DMS79 treated with DMSO at 0.1 percent for 48 hours (cell line): ENCODE measurements around the gene USP40.

Source experiments
- DNase-seq: peaks from one replicate; lab custom pipeline; 2025; lab: John Stamatoyannopoulos, UW

Gene USP40

DNA sequence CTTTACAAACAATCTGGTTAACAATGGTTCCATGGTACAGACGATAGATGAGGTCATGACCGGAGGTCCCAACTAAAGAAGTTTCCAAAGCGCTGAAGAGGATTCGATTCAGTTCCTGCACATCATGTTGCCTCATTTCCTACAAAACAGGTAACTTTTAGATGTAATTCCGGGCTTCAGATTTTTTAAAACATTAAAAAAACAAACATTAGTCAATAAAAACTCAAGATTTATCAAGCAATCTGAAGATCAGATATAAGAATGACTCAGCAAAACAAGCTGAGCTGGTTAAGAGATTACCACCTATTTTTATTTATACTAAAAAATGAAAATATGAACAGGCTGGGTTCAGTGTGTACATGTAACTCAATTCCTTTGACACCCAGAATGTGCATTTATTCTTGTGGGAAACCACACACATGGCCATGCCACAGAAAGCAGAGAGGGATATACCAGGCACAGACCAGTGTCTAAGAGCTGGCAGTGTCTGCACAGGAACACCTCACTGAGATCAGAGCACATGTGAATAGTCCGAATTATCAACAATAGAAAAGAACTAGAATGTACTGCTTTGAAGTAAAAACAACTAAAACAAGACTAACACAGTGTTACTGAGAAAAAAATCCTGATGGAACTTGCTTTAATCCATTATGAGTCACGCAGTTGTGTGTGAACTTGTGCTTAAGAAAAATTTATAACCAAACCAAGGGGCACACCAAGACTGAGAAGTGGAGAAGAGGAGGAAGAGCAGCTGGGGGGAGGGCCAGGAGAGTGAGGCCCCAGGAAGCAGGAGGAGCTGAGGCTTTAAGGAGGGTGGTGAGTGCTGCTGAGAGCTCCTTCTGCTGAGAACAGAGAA is 9.5 kb downstream of the USP40 start:
- DNase-seq, result no peak

DNA sequence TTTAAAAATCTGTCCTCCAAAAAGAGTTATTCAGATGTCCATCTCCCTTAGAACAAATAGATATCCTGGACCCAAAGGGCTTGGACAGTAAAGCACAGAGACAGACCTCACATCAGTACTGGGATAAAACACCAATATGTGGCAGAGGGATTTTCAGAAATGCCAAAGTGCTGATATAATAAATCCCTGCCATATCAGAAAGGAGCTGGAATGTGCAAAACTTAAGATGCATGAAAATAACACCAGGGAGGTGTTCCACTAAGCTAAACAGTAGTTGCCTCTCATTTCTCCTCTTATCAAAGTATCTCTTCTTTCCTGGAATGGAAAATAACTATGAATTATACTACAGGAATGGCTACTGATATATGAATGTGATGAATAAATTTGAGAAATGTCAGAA is 13.2 kb downstream of the USP40 start:
- DNase-seq, result no peak

DNA sequence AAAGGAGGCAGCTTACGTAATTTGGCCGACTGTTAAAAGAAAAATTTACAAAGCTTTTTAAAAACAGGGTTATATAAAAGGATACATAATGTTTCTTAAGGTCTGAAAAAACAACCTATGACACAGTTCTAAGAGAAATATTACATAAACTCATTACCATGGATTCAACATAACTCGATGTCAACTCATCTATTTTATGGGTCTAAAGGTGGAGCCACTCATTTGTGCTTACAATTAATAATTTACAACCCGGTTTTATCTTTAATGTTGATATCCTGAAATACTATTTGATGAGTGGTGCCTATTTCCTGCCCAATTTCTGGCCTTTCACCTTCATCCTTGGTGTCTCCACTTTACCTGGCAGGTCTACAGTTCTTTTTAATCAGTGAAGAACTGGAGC is 15.1 kb downstream of the USP40 start:
- no peak for DNase-seq

DNA sequence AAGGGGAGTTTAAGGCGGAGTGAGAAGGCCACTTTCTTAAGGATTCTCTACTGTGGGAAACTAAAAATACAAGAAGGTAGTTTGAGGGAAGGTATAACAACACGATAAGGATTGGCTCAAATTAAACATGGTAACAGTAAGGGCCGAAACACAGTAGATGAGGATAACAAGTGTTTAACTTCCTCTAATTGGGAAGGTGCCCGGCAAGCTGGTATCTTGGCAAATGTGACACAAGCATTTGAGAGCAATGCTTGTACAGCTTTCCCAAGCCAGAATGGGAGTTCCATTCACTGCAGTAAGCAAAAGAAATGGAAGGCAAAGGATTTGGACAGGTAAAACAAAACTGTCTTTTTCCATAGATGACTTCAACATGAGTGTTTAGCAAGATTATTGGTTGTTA is 19.8 kb downstream of the USP40 start:
- no peak for DNase-seq

DNA sequence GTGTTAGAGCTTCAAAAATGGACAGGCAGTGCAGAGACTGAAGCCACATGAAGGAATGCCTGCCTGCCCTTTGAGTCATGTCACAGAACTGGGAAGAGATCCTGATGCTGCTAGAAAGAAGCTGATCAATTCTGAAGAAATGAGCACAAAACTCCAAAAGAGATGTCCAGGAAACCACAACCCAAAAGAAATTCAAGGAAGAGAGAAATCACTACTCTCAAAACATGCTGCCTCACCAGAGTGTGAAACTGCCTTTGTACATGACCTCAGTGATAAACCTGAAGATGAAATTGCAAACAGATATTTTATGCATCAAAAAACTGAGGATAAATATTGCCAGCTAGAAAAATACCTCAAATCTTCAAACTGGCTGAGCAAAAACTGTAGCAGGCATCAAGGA is 20.5 kb downstream of the USP40 start:
- DNase-seq, result no peak

DNA sequence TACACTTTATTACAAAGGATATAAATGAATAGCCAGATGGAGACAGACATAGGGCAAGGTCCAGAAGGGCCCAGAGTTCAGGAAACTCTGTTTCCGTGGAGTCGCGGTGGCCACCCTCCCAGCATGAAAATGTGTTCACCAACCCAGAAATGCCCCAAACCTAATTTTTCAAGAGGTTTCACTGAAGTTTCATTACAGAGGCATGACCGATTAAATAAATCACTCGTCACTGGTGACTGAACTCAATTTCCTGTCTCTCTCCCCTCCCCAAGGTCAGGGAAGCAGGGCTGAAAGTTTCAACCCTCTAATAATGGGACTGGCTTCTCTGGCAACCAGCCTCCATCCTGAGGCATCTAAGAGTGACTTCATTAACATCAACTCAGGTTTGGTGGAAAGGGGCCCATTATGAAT is 22.4 kb downstream of the USP40 start:
- no peak for DNase-seq

DNA sequence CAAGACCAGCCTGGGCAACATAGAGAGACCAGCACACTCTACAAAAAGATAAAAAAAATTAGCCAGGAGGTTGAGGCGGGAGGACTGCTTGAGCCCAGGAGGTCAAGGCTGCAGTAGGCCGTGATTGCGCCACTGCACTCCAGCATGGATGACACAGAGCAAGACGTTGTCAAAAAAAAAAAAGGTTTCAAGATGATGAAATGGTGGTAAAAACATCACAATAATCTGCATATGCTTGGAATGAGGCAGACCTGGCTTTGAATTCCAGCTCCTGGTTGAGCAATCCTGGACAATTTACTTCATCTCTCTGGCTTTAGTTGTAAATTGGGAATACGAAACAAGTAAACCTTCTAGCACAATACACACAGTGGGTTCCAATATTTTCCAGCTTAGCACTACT is 24.1 kb downstream of the USP40 start:
- DNase-seq, result no peak

DNA sequence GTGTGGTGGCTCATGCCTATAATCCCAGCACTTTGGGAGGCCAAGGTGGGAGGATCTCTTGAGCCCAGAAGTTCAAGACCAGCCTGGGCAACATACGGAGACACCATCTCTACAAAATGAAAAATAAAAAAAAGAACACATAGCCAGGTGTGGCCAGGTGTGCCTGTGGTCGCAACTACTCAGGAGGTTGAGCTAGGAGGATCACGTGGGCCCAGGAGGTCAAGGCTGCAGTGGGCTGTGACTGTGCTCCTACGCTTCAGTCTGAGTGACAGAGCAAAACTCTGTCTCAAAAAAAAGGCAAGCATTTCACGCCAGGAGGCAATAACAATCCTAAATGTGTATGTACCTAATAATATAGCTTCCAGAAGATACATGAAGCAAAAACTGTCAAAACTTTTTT is 27.8 kb downstream of the USP40 start:
- DNase-seq, result no peak

DNA sequence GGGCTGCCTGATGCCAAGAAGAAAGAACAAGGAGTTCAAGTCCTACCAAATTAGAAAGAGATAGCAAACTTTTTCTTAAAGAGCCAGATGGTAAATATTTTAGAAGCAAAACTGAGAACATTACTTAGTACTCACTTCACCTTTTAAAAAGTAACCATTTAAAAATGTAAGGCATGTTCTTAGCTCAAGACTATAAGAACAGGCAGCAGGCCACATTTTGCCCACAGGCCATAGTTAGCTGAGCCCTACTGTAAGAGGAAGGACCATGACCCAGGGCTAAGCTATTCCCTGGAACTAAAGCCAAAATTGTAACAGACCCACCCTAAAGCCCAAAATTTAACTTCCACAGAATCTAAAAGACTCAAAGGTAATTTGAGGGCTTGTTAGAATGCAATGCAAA is 31.3 kb downstream of the USP40 start:
- DNase-seq, result no peak

DNA sequence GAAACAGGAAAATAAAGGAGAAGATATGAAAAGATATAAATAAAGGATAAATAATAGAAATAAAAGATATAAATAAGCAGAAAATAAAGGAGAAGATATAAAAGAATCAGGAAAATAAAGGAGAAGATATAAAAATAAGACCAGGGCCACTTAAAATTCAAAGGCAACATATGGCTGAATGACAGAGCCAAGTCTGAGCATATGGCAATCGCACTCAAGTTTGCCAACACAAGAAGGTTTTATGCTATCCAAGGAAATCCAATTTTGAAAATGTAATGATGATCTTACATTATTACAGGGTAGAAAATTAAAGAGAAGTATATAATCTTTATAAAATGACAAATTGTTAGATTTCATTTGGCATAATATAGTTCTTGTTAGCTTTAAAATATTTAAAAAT is 33.6 kb downstream of the USP40 start:
- DNase-seq, result no peak

DNA sequence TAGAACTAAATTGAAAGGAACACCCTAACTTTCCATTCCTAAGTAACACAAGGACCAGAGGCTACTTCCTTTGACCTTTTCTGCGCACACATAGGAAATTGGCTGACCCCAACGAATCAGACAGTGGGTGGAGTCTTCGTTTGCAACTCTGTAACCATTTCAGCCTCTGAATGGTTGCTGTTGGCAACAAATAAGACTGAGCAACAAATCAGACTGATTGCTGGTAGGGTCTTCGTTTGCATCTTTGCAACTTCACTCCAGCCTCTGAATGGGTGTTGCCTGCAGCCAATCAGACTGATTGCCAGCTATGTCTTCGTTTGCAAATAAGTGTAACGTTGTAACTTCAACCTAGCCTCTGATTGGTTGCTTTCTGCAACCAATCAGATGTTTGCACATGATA is 34.6 kb downstream of the USP40 start:
- DNase-seq, result no peak

DNA sequence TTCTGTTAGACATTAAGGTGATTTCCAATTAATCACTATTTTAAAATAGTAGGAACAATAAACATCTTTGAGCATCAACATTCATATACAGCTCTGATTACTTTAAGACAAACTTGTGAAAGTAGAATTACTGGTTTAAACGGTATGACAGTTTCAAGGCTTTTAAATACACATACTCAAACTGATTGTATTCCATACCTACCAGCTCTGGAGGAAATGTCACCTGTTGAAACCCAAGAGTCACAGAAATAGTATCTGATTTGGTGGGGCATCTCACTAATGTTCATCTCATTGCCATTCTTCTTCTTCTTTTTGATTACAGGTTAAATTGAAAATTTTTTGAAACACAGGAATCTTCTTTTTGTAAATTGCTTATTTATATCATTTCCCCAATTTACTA is 36.2 kb downstream of the USP40 start:
- DNase-seq, result no peak

DNA sequence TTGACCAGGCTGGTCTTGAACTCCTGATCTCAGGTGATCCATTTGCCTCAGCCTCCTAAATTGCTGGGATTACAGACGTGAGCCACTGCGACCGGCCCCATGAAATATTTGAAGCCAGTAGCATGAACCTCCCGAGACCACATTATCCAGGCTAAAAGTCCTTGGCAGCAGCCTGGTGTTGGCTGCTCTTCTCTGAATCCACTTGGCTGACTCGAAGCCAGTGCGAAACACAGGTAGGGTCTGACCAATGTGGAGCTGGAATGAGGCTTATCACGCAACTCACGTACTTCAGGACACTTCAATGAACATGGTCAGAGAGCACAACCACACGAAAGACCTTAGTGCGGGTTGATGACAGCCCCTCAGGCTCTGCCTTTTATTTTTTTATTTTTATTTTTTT is 38.4 kb downstream of the USP40 start:
- DNase-seq, result no peak

DNA sequence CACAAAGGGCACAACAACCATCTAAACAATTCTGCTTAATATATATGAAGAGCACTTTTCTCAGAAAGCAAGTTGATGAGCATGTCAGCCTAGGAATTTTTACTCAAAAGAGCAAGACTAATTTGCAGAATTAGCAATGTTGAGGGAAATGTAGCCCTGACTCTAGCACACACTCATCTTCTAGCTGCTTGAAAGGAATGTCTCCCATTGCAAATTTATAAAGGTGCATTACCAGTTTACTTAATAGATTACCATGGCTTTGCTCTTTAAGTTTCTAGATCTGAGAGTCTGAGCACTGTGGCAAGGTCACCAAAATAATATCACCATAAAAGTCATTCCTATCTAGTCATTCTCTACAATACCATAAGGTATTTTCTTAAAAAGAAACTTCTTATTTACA is 40.8 kb downstream of the USP40 start:
- DNase-seq, result no peak

DNA sequence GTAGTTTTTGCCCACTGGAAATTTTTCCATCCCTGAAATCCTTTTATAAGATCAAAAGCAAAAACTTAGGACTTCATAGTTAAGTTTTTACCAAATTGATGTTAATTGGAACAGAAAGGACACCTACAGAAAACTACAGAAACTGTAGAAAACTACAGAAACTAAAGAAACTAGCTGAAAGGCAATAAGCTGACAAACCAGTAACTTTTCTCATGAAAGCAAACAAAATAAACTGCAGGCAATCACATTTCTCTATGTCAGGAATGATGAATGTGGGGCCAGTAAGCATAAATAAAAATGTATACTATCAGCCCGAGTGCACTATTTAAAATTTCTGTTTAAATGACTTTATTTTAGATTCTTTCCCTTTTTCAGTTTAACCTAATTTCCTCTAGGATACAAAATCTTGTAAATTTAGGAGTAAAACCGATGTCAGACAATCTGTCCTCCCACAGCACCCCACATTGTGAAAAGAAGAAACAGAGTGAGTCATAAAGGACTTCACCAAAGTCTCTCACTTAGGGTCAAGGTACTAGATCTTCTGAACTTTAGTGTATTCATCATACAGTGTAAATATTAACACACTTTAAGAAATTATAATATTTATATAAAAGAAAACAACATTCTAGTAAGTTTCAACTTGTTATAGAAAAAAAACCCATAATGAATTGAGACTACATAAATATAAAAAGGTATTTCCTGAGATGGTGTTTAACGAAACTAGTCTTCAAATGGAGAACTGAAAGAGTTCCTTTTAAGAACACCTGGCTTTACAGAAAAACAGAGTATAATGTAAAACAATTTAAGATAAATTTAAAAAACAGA is 46.6 kb downstream of the USP40 start:
- DNase-seq, result no peak

DNA sequence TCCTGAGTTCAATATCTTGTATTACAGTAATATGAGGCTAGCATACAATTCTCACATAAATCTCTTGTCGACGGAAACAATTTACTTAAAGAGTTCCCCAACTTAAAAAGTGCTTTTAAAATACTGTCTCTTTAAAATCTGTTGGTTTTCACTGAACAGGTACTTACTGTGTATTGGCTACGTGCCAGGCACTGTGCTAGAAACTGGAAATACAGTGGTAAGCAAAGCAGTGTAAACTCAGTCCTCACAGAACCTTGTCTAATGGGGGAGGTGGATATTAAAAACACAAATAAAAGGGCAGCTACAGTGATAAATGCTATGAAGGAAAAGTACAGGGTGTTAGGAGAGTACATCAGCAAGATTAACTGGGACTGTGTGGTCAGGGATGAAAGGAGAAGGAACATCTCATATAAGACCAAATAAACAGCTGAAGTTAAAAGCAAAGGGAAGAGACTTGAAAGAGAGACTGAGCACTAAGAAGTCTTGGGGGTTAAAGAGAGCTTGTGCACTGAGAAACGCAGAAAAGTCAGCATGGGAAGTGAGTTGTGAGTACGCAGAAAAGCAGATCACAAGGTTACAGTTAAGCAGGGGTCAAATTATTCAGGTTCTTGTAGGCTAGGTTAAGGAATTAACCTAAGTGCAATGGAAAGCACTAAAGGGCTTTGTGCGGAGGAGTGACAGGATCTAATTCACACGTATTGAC is 52.5 kb downstream of the USP40 start:
- no peak for DNase-seq

DNA sequence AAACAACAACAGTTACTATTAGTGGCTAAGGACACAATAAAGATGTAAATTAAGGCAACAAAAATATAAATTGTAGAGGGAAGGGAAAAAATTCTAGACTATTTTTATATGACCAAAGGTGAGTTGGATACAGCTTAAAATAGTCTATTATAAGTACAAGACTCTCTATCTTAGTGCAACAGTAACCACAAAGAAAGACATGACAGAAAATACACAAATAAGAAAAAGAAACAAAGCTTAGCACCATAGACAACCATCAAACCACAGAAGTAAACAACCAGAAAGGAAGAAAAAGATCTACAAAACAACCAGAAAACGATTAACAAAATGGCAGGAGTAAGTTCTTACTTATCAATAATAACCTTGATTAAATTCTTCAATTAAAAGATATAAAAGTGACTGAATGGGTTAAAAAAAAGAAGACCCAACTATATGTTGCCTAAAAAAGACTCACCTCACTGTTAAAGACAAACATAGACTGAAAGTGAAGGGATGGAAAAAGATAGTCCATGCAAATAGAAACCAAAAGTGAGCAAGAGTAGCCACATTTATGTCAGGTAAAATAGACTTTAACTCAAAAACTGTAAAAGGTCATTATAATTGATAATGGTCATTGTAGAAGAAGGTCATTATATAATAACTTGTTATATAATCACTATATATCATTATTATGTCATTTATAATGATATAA is 62.5 kb downstream of the USP40 start:
- no peak for DNase-seq

DNA sequence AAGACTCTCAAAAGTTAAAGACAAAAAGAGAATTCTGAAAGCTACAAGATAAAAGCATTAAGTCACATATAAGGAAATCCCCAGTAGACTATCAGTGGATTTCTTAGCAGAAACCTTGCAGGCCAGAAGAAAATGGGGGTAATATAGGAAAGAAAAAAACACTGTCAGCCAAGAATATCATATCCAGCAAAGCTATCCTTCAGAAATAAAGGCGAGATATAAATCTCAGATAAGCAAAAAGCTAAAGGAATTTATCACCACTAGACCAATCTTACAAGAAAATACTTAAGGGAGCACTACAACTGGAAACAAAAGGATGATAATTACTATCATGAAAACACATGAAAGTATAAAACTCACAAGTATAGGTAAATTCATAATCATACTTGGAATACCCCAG is 63.1 kb downstream of the USP40 start:
- DNase-seq, result no peak

DNA sequence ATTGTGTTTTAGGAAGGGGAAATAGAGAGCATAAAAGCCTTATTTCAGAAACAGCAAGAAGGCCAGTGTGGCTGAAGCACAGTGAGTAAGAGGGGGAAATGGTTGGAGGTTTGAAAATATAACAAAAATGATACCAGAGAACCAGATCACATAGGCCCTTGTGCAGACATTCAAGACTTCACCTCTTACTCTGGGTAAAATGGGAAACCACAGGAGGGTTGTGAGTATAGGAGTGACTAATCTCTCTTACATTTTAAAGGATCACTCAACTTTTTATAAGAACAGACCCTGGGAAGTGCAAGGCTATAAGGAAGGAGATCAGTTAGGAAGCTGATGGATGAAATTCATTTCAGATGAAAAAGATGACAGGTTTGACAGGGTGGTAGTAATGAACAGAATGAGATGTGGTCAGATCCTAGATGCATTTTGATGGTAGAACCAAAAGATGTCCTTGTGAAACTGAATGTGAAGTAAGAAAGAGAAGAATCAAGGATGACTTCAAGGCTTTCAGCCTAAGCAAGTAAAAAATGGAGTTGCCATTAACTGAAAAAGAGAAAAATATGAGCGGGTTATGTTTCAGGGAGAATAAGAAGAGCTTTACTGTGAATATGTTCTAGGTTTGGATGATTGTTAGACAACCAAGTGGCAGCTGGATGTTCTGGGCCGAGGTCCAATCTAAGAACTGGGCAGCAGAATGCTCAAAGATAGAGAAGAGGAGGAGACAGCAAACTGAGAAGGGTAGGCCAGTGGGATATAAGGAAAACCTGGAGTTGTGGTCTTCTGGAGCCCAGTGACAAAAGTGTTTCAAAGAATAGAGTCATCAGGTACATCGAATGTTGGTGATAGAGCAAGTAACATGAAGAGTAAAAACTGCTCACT is 65.1 kb downstream of the USP40 start:
- no peak for DNase-seq

DNA sequence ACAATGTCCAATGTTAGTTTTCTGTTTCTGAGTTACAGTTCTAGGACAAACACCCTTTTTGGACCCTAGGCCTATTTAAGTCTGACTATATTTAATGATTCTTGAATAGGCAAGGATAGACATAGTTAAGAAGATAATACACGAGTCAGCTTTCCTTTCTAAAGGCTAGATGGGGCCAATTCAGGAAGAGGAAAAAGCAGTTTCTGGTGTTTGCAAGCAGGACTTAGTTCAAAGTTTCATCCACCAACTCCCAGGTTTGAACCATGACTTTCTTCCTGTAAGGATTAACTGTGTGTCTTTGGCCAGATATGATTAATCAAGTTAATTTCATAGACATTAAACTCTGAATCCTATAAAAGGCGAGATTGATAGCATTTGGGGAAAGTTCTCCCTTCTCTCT is 66.7 kb downstream of the USP40 start:
- DNase-seq, result no peak

DNA sequence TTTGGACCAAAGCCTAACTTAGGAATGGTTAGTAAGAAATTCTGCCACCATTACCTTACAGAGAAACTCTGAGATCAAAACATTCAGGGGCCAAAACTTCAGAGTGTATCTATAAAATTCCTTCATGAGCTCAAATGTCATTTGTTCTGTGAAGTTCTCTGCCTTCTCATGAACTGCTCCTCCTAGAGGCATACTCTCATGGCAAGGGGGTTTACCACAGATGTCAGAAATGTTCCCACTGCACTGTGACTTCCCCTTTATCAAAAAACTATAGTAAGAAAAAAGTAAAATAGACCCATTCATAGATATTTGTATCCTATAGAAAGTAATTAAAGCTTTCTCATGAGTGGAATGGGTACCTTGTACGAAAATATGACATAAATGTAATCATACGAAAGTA is 68.5 kb downstream of the USP40 start:
- DNase-seq, result no peak
